ENCODE results near the gene COX20. TPM values are rescaled to one million over a fixed set of nuclear protein-coding genes. Genes with fewer than 3 reads are reported as not detected.
A peak's percentile ranks its signal among the peaks of the same experiment; 100 is the strongest.

Gene COX20
- total and polyA plus RNA-seq, 2 of the 4 experiments (the other 2 are of a cell fraction), result 13.3 to 27.0 TPM

- H3K4me2 ChIP-seq (ENCODE audit: low read depth, low read length), result peak overlapping the region; percentile 100
- peak overlapping the region; percentile 96 for H3K27ac ChIP-seq (ENCODE audit: insufficient read depth, low read length)
- peaks cover 55% of the 10 kb centered on the region for H4K20me1 ChIP-seq (ENCODE audit: insufficient read depth, low read length)
- peak overlapping the region; percentile 26 for H3K14ac ChIP-seq (replicated peaks; ENCODE audit: low read depth, low read length)
- H2AK5ac ChIP-seq (ENCODE audit: low read depth, low read length), result peak overlapping the region; percentile 65
- no peak overlapping the region for H4K5ac ChIP-seq (ENCODE audit: low read depth, low read length)
- H2BK15ac ChIP-seq (ENCODE audit: low read depth, low read length), result no peak overlapping the region
- no peak overlapping the region for H2BK120ac ChIP-seq (ENCODE audit: low read depth, low read length)
- dilution Hi-C loops (cut with HindIII; ENCODE audit: low sequenced_read_pairs, unreplicated experiment), result no loop called here
- intact Hi-C loops (cut with micrococcal nuclease), result loop anchor here (1.0 to 2.0 kb wide), 3 partner anchors 27 to 62 kb away; no protein-coding TSS in a partner anchor
- H3K36me3 ChIP-seq (ENCODE audit: control insufficient read depth, insufficient read depth, low read length), result peaks cover 30% of the 10 kb centered on the region
- H2AFZ ChIP-seq (replicated peaks; ENCODE audit: low read length, poor library complexity), result peak overlapping the region; percentile 57
- peak overlapping the region; percentile 98; the same call in 1 of the 2 replicates for H3K23ac ChIP-seq (ENCODE audit: low read depth, low read length)
- H3K79me1 ChIP-seq (ENCODE audit: low read depth in 1 of 2, low read length in 2 of 2), result peaks cover 7 to 16% of the 10 kb centered on the region in 2 experiments; a peak in 3 of 4 replicates
- peak overlapping the region; percentile 74 for H3K4me3 ChIP-seq (ENCODE audit: insufficient read depth, low read depth, low read length)
- peak; percentile 89 for DNase-seq
- no TSS peak for BruUV-seq (replicated peaks)
- H4K91ac ChIP-seq (ENCODE audit: insufficient read depth, low read depth, low read length), result no peak overlapping the region
- ATAC-seq (ENCODE audit: low read depth), result peak; percentile 71
- H3K56ac ChIP-seq (ENCODE audit: extremely low read depth, insufficient read depth, low read length), result peak overlapping the region; percentile 85
- no peaks in the 10 kb centered on the region for H3K9me3 ChIP-seq (ENCODE audit: control insufficient read depth, insufficient read depth, low read length)
- in situ Hi-C loops (cut with MboI; ENCODE audit: low sequenced_read_pairs), result no loop called here
- H3K27me3 ChIP-seq (ENCODE audit: control insufficient read depth, insufficient read depth, low read length), result no peaks in the 10 kb centered on the region
- peak overlapping the region; percentile 60 for H2AK9ac ChIP-seq (replicated peaks; ENCODE audit: low read depth, low read length, poor library complexity)
- ChIA-PET POLR2A (ENCODE audit: unreplicated experiment) (interaction anchor here (0.6 to 1.6 kb wide), 2 partner anchors 10 to 101 kb away, joined by 3 to 7 read pairs; no protein-coding TSS in a partner anchor), CTCF (interaction anchor here (1.0 kb wide), 1 partner anchor 12 kb away, joined by 6 read pairs; no protein-coding TSS in a partner anchor)
- 0% methylated on average over 14 of the region's 87 CpGs; no CpG with 5 or more reads in 1 of the 2 experiments for WGBS, 2 experiments (ENCODE audit: extremely low coverage in 2 of 2, insufficient read length in 1 of 2)
- peaks cover 9% of the 10 kb centered on the region for H3K4me1 ChIP-seq (ENCODE audit: control insufficient read depth, insufficient read depth, low read length)
- H3K9ac ChIP-seq (ENCODE audit: low read depth, low read length), result peak overlapping the region; percentile 98
- H4K8ac ChIP-seq (ENCODE audit: low read depth in 2 of 2, low read length in 2 of 2), result no peak overlapping the region
- H3K18ac ChIP-seq (ENCODE audit: low read depth, low read length), result no peak overlapping the region; the same call in 1 of the 2 replicates
- H2BK5ac ChIP-seq (ENCODE audit: low read depth, low read length, poor library complexity, severe bottlenecking), result peak overlapping the region; percentile 92
- no peaks in the 10 kb centered on the region for H3K9me1 ChIP-seq (ENCODE audit: insufficient read depth, low read length)
- peak overlapping the region; percentile 4; the same call in 1 of the 2 replicates for H3K4ac ChIP-seq (ENCODE audit: low read depth, low read length)
- no peak overlapping the region for H2BK20ac ChIP-seq (ENCODE audit: low read depth, low read length)
- 0 out of 2 replicates have a peak, but pooled peaks have one; percentile 5 for TF ChIP-seq FOS (IDR thresholded peaks at IDR 0.05; ENCODE audit: low read depth, low read length)
- no peak for TF ChIP-seq MAFK (IDR thresholded peaks at IDR 0.05; ENCODE audit: low read depth, low read length)
- no peak for TF ChIP-seq NFE2L2 (IDR thresholded peaks at IDR 0.05; ENCODE audit: low read depth, low read length)
- TF ChIP-seq SMC3 (IDR thresholded peaks at IDR 0.05; ENCODE audit: low read depth, low read length), result no peak
- TF ChIP-seq RAD21 (IDR thresholded peaks at IDR 0.05; ENCODE audit: low read length), result no peak
- no peak for TF ChIP-seq CTCF (conservative IDR thresholded peaks at IDR 0.05; ENCODE audit: low read depth, low read length)
- no peak for TF ChIP-seq RFX5 (IDR thresholded peaks at IDR 0.05; ENCODE audit: low read depth, low read length)
- TF ChIP-seq, protein P1, sequence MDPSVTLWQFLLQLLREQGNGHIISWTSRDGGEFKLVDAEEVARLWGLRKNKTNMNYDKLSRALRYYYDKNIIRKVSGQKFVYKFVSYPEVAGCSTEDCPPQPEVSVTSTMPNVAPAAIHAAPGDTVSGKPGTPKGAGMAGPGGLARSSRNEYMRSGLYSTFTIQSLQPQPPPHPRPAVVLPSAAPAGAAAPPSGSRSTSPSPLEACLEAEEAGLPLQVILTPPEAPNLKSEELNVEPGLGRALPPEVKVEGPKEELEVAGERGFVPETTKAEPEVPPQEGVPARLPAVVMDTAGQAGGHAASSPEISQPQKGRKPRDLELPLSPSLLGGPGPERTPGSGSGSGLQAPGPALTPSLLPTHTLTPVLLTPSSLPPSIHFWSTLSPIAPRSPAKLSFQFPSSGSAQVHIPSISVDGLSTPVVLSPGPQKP (IDR thresholded peaks at IDR 0.05; ENCODE audit: borderline replicate concordance, low read depth, low read length), result 0 out of 2 replicates have a peak, but pooled peaks have one; percentile 42
- peak; percentile 96 for TF ChIP-seq CEBPB (IDR thresholded peaks at IDR 0.05; ENCODE audit: low read depth, low read length)
- peak; percentile 82 for TF ChIP-seq POLR2A (IDR thresholded peaks at IDR 0.05; ENCODE audit: low read depth, low read length)
- TF ChIP-seq RCOR1 (IDR thresholded peaks at IDR 0.05; ENCODE audit: insufficient replicate concordance, low read length), result no peak
- TF ChIP-seq USF2 (IDR thresholded peaks at IDR 0.05; ENCODE audit: low read depth, low read length), result peak; percentile 60
- TF ChIP-seq MAZ (IDR thresholded peaks at IDR 0.05; ENCODE audit: borderline replicate concordance, low read depth, low read length), result peak; percentile 78; the same call in 1 of the 2 replicates
These were observed 27.4 kb downstream of the COX20 start for GRCh38 chr1:244862699-244863490.

All from IMR-90 (cell line).